ENCODE data around the gene DPY19L1.
"Not testable (repeated sequence)": the region's sequence is repeated elsewhere in the genome, so short reads cannot be mapped to it uniquely, and the experiment has no call there.

Gene DPY19L1

DNA sequence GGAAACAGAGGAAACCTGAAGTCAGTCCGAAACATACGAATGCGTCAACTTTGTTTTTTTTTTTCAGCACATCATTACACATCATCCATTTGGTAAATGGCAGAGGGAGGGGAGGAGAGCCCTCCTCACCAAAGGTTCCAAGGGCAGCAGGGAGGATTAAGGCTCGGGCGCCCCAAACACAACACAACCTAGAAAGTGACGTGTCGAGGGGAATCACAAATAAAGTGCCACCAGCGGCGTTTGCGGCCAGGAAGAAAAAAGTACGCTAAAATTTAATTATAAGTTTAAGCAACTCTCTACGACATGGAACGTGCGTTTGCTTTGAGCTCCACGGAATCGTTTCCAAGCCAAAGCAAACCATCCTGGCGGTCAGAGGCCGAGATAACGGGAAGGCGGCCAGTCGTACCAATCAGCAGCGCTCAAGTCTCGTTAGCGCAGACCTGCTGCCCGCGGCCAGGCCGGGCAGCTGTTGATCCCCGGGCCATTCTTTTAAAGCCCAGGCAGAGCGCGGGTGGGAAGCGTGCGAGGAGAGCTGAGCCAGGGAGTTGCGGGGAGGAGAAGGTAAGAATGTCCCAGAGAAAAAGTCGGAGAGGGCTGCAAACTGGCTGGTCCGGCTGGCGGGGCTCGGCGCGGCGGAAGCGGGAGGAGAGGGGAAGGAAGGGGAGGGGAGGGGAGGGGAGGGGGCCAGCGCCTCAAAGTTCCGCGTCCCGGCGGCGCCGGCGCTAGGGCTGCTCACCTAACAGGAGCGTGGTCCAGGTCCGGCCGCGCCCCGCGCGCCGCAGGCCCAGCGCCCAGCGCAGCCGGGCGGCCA is 719 bp downstream of the DPY19L1 start:
- peak overlapping the region; percentile 75 for H3K27ac ChIP-seq
- DNase-seq (ENCODE audit: low read depth, low spot score): no peak

DNA sequence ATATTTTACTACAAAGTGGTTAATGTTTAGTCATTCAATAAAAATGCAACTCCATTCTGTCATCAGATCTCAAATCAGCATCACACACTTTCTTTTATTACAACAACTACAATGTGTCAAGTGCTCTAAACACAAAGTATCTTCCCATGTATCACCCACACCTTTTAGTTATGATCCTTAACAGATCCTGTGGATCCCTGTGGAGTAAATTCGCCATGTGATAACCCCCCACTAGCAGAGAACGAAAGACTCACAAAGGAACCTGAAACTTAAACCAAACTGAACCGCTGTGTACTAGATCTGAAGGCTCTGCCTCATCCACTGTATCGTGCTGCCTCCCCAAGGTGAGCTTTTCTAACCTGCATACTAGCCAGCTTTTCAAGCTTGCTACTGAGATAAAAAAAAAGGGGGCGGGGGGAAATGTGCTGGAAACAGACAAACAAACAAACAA is 1.7 kb downstream of the DPY19L1 start:
- no peak overlapping the region for H3K27ac ChIP-seq
- DNase-seq (ENCODE audit: low read depth, low spot score): no peak

DNA sequence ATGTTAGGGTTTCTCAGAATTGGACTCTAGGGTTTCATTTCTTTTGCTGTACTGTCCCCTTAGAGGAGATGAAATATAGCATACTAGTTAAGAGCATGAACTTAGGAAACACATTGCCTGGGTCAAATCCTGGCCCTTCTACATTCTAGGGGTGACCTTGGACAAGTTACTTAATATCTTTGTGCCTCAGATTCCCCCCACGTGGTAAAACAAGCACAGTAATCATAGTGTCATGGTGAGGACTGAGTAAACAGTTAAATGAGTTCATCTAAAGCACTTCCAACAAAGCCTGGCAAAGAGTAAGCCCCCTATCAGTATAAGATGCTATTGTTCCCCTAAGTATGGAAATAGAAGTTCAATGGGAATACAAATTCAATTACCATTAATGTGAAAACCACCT is 5.1 kb downstream of the DPY19L1 start:
- no peak for DNase-seq (ENCODE audit: low read depth, low spot score)
- H3K27ac ChIP-seq: no peak overlapping the region

DNA sequence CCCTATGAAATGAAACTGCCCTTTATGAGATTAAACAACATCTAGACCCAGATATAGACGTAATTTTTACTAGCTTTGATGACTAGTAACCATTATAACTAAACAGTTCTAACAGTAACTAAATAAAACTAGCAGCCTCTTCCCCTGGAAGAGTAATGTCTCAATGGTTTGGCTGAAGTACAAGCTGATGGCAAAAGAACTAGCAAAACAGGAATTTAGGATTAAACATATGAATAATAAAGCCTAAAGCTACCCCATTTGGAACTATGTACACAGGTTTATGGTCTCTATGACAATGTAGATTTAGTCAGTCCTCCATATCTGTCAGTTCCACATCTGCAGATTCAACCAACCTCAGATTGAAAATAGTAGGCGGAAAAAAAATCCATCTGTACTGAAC is 6.4 kb downstream of the DPY19L1 start:
- H3K27ac ChIP-seq: no peak overlapping the region
- no peak for DNase-seq (ENCODE audit: low read depth, low spot score)

DNA sequence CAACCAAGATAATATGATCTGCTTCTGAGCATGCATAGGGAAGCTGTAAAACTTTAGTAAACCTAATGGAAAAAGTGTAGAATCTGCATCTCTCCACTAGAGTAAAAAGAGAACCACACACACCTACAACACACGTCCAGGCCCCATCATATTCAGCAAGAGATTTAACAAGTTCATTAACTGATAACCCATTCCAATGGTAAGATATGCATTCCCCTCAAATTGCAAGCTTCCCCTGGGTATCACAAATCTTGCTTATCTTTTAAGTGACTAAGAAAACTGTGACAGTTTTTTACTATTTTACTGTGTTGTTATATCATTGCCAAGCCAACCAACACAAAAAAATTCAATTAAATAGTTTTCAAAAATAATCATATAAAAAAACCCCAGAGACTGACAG is 8.0 kb downstream of the DPY19L1 start:
- no peak for DNase-seq (ENCODE audit: low read depth, low spot score)
- H3K27ac ChIP-seq: no peak overlapping the region

DNA sequence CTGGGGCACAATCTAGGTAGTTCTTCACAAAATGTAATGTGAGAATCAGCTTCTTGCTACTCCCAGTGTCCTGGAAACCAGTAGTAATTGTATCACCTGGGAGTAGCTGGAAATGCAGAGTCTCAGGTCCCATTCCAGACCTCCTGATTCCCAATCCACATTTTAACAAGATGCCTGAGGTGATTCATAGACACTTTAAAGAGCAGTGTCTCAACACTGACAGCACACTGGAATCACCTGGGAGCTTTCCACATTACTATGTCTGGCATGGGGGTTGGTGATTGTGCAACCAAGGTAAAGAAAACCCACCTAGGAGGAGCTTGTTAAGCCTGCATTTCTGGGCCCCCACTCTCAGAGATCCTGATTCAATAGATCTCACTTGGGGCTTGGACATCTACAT is 11.1 kb downstream of the DPY19L1 start:
- H3K27ac ChIP-seq: no peak overlapping the region
- peak; percentile 27 for DNase-seq (ENCODE audit: low read depth, low spot score)

DNA sequence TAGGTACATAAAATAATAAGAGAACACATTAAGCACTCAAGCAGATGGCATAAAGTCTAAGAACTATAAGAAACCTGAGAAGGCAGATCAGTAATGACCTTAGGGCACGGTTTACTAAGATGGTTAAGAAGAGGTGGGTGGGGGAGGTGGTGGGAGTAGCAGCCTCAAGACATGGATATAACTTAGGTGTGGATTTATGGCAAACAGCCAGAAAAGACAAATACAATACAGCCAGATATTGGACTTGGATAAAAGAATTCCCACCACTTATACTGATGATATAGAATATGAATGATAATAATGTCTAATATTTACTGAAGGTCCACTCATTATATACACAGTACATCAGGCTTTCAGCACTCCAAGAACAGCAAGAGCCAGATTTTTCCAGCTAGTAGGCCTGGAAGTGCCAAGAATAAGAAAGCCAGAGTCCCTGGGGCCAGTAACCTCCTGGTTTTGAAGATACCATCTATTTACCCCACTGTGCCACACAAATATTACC is 11.9 kb downstream of the DPY19L1 start:
- DNase-seq (ENCODE audit: low read depth, low spot score): no peak
- H3K27ac ChIP-seq: no peak overlapping the region

DNA sequence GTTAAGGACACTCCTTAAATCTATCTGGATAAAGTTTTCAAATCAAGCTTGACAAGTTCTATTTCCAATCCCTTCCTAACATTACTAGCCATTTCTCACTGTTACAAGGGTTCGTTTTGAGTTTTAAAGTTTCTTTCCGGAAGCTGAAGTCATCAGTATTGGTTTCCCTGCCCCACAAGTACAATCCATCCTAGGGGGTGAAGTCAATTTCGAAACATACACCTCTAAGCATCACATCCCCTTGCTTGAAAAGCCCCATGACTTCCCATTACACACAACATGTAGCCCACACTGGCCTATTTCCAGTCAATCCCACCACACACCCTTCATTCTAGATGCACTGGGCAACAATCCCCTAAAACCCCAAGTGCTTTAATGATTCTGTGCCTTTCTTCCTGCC is 13.0 kb downstream of the DPY19L1 start:
- H3K27ac ChIP-seq: no peak overlapping the region
- DNase-seq (ENCODE audit: low read depth, low spot score): no peak

DNA sequence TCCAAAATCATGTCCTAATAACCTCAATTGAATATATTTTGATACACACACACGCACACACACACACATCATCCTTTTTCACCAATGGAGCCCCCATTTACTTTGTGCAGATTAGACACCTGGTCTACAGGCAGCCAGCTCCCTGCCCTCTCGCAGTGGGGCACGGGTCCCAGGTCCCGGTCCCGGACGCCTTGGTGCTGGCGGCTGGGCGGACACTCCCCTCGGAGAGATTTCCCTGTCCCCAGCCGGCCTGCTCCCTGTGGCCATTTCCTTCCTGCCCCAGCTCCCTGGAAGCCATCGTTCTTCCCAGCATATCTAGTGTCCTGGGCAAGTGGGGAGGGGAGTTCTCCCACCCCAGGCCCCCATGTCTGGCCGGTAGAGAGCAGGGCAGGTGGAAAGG is 14.6 kb downstream of the DPY19L1 start:
- H3K27ac ChIP-seq: no peak overlapping the region
- no peak for DNase-seq (ENCODE audit: low read depth, low spot score)

DNA sequence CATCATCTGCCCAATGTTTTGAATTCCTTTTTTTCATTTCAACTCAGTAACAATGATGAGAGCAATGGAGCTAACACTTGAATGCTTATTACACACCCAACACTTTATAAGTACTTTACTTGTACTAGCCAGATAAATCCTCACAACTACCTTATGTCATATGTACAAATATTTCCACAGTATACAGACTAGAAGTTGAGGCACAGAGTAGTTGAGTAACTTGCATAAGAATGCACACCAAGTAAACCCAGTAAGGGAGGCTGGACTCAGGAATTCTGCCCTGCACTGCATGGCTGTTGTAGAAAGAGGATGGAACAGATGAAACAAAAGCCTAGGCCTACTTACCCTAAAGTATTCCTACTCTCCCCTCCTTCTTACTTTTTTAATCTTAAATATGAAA is 15.8 kb downstream of the DPY19L1 start:
- no peak for DNase-seq (ENCODE audit: low read depth, low spot score)
- H3K27ac ChIP-seq: no peak overlapping the region

DNA sequence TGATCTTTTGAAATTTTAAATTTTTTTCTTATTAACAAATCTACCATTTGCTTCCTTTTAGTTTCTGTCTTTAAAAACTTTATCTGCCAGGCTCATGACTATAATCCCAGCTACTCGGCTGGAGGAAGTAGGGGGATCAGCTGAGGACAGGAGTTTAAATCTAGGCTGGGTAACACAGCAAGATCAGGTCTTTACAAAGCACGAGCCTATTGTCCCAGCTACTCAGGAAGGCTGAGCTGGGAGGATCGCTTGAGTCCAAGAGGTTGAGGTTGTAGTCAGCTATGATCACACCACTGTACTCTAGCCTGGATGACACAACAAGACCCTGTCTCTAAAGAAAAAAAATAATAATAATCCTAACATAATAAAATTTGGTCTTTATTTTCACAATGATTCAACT is 17.5 kb downstream of the DPY19L1 start:
- no peak overlapping the region for H3K27ac ChIP-seq
- no peak for DNase-seq (ENCODE audit: low read depth, low spot score)

DNA sequence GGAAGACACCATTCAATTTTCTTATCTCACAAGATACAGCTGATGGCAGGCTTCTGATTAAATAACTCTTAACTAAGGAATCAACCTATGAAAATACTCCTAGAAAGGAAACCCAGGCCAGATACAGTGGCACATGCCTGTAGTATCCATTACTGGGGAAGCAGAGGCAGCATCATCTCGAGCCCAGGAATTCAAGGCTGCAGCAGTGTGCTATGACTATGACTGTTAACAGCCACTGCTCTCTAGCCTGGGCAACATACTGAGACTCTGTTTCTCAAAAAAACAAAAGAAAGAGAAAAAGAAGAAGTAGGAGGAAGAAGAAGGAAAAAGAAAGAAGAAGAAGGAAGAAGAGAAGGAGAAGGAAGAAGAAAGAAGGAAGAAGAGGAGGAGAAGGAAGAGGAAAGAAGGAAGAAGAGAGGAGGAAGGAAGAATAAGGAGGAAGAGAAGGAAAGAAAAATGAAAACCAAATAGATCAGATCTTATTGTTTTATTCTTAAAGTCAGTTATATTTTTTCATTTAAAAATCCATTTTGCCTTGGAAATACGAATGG is 18.0 kb downstream of the DPY19L1 start:
- no peak overlapping the region for H3K27ac ChIP-seq
- no peak for DNase-seq (ENCODE audit: low read depth, low spot score)

DNA sequence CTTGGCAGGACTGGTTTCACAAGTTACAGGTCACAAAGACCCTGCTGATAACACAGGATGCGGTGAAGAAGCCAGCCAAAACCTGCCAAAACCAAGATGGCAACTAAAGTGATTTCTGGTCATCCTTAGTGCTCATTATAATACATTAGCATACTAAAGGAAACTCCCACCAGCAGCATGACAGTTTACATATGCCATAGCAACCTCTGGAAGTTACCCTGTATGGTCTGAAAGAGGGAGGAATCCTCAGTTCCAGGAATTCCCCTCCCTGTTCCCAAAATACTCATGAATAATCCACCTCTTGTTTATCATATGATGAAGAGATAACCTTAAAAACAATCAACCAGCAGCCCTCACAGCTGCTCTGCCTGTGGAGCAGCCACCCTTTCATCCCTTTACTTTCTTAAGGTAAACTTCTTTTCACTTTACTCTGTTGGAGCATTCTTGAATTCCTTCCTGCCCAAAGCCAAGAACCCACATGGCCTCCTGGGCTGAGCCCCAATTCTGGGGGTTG is 21.9 kb downstream of the DPY19L1 start:
- H3K27ac ChIP-seq: no peak overlapping the region
- DNase-seq (ENCODE audit: low read depth, low spot score): no peak

DNA sequence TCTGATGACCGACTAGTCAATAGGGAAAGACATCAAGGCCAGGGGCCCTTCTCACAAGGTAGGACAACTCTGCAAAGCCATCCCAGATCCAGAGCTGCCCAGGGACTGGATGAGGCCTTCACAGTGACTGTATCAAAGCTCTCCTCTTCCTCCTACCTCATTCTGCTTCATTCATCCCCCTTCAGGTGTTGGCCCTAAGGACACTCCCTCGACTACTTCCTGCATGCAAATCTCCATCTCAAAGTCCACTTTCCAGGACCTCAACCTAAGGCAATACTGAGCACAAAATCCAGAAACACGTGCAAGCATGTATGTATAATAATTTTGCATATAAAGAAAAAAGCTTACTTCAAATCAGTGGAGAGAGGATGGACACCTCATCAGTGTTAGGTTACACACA is 25.1 kb downstream of the DPY19L1 start:
- no peak for DNase-seq (ENCODE audit: low read depth, low spot score)
- no peak overlapping the region for H3K27ac ChIP-seq

DNA sequence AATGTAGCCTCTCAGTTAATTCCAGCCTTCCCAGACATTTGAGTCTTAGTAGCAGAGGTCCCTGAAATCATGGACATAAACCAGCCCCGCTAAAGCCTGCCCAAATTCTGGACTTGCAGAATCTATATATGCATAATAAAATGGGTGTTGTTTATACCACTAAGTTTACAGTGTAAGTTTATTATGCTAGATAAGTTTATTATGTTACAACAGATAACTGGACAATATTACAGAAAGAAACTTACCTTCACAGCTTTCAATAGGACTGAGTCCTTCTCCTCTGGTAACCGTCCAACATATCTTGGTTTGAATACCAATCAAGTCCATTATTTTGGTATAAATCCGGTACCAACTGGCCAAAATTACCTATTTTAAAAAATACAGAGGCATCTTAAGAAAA is 26.2 kb downstream of the DPY19L1 start:
- DNase-seq (ENCODE audit: low read depth, low spot score): no peak
- H3K27ac ChIP-seq: no peak overlapping the region

DNA sequence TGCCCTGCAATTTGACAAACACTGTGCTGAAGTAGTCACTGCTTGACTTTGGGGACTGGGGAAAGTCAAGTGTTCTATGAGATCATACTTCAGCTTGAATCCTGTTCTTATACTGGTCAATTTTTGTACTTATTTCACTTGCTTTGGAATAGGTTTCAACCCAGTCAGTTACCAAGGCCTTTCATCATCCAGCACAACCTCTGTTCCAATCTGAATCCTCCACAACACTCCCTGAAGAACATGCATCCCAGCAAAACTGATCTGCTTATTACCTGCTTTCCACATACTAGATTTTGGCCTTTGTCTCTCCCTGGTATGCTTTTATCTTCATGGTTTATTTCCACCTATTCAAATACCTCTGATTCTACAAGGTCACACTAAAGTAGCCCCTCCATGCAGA is 29.5 kb downstream of the DPY19L1 start:
- no peak overlapping the region for H3K27ac ChIP-seq
- no peak for DNase-seq (ENCODE audit: low read depth, low spot score)

DNA sequence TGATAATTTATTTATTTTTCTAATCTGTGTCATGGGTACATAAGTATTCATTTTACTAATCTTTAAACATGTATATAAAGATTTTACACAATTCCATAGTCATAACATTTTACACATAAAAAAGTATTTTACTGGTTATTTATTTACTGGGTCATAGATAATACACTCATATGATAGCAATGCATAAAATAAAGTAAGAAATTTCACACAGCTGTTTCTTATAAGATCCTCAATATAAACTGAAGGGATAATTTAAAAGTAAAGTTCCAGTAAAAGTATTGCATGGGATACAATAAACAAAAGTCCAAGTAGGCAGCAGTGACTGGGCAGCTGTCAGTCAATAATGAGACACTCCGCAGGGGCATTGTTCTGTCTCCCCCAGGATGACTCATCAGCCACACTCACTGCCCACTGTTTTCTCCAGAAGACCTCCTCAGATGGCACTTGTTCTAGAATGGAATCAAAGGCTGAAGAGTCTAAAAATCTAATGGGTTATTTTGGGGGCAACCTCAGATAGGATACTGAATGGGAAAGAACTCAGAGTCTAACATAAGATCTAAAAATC is 32.7 kb downstream of the DPY19L1 start:
- DNase-seq (ENCODE audit: low read depth, low spot score): no peak
- peak overlapping the region; percentile 64 for H3K27ac ChIP-seq

DNA sequence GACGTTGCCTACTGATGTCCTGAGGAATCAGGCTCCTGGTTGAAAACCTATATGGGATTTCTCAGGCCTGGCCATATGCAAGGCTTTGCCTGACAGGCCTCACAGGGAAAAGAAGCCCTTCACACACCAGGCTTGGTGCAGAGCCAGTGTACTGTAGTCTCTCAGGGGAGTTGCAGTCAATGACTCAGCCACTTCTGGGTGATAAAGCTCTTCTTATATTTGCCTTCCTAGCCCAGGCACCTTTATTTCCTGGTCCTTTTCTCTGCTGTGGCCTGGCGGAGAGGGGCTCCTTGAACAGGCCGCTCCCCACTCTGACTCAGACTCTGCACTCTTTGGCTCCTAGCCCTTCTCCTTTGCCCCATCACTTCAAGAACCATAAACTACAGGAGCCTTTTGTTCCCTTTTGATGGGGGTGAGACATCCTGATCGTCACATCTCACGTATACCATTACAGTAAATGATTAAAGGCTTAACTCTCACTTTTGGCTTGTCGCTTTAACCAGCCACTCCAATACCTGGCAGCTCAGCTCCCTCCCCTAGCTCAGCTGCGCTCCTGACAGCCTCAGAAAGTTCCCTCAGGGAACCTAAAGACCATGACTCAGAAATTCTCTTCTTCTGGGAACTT is 33.5 kb downstream of the DPY19L1 start:
- peak; percentile 87 for DNase-seq (ENCODE audit: low read depth, low spot score)
- peak overlapping the region; percentile 64 for H3K27ac ChIP-seq

DNA sequence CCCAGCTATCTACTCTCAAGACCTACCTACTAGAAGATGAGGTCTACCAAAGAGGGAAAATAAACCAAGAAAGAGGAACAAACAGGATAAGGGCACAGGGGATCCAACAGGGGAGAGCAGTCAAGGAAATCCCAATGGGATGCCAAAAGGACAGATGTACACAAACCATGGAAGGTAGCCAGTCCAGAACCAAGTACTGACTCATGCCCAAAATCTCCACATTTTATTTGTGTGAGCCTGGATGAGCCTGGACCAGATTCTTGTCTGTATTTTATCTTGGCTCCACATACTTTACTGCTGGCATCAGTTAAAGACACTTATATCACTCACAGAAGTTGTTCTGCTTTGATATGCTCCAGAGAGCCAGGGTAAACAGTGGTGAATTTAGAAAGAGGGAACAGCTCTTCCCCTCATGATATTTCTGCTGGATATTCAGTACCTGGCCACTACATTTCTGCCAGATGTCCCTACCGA is 34.1 kb downstream of the DPY19L1 start:
- DNase-seq (ENCODE audit: low read depth, low spot score): not testable (repeated sequence)
- H3K27ac ChIP-seq: peak overlapping the region; percentile 64

DNA sequence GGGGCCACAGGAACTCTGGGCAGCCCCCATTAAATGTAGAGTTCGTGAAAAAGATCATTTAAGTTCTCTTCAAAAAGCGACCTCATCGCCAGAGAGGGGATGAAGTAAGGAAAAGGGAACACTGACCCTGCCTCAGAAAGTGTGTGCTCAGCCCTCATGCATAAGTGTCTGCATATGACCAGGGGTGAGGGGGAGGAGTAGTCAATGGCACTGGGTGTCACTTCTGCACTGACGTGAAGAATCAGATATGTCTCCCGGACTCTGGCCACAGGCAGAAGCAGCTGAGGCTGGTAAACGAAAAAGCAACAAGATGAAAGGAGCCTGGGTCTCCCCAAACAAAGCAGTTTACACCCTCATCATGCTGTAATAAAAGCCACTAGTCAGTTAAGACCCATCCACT is 39.0 kb downstream of the DPY19L1 start:
- not testable (repeated sequence) for H3K27ac ChIP-seq; DNase-seq (ENCODE audit: low read depth, low spot score)
